ENCODE measurements around the gene TNS3. TPM values are rescaled to one million over a fixed set of nuclear protein-coding genes. Genes with fewer than 3 reads are reported as not detected.

TNS3 gene
- total RNA-seq, 5 donors from 2014 or later (not counting 1 experiment from before 2014, with no cell fraction given) = 0.58 to 3.7 (median 2.0) TPM

DNA sequence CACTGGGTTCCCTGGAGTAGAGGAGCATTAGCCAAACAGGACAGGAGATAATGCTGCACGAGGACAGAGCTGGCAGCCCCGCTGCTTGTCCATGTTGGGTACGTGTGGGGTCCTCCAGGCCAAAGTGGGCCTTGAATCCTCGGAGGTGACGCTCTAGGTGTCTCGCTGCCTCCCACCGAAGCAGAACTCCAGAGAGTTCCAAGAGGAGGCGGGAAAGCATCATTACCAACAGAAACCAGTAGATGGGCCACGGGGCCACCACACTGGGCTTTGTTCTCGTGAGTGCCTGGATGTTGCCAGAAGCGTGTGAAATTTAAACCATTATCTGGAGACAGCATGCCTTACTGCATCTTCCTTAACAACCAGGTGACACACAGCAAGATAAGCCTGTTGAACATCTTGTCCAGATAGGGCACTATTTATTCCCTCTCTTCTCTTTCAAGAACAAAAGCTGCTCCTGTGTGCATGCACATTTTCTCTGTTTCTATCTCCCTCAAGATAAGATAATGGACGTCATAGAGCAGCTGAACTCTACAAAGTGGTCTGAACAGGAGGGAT lies 56.8 kb downstream of the TNS3 start:
- Histone ChIP-seq H3K36me3 (ENCODE audit: control insufficient read depth in 2 of 2, extremely low read depth in 1 of 2, insufficient read depth in 1 of 2, low read length in 1 of 2) (no peaks in the 10 kb centered on the region), H3K4me3 (ENCODE audit: control insufficient read depth in 1 of 2, extremely low read depth in 1 of 2, low read length in 1 of 2) (no peak overlapping the region), H3K27me3 (replicated peaks in 1 of 2; ENCODE audit: control insufficient read depth in 2 of 2, extremely low read depth in 1 of 2, insufficient read depth in 2 of 2, low read length in 1 of 2) (peaks cover 0 to 9% of the 10 kb centered on the region in 2 experiments), H3K4me1 (ENCODE audit: control insufficient read depth in 1 of 2, extremely low read depth in 1 of 2, insufficient read depth in 2 of 2, low read length in 2 of 2) (no peaks in the 10 kb centered on the region), H3K9me3 (no peaks in the 10 kb centered on the region), H3K27ac (ENCODE audit: low read length) (no peak overlapping the region)
- Mint-ChIP-seq H3K27ac (no peak overlapping the region), H3K9me3 (peaks cover 0 to 4% (median 2%) of the 10 kb centered on the region in 3 donors), H3K36me3 (no peaks in the 10 kb centered on the region), H3K4me3 (no peak overlapping the region), H3K27me3 (no peaks in the 10 kb centered on the region), H3K4me1 (no peaks in the 10 kb centered on the region)
- DNase-seq = no peak
- POLR2A ChIA-PET = no interaction called here
- 85% methylated on average over 9 of the region's 12 CpGs for WGBS (ENCODE audit: insufficient coverage)
- ATAC-seq (replicated peaks in 1 of 4) = no peak
- CTCF ChIA-PET = no interaction called here

DNA sequence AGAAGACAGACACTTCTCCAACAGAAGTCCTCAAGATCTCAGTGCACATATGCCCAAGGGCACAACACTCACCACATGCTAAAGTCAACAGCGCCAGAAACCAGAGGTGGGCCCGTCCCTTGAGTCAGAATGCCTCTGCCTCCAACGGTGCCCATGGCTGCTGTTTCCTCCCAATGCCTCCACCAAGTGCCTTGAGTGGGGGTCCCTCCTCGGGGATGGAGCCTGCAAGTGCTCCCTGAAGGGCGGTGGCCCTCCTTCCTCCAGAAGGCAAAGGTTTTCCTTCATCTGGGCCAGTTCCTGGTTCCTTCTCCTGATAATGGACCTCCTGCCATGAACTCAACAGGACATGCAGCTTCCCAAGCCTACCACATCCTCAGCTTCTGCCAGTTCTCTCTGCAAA lies 58.5 kb downstream of the TNS3 start:
- H3K4me3 ChIP-seq (ENCODE audit: control insufficient read depth in 1 of 2, extremely low read depth in 1 of 2, low read length in 1 of 2) = no peak overlapping the region
- H3K9me3 ChIP-seq = no peaks in the 10 kb centered on the region
- Mint-ChIP-seq H3K4me3 (no peak overlapping the region), H3K27me3 (no peaks in the 10 kb centered on the region), H3K4me1 (no peaks in the 10 kb centered on the region), H3K27ac (no peak overlapping the region), H3K36me3 (no peaks in the 10 kb centered on the region), H3K9me3 (no peaks in the 10 kb centered on the region)
- H3K4me1 ChIP-seq (ENCODE audit: control insufficient read depth in 1 of 2, extremely low read depth in 1 of 2, insufficient read depth in 2 of 2, low read length in 2 of 2) = no peaks in the 10 kb centered on the region
- no peaks in the 10 kb centered on the region for H3K36me3 ChIP-seq (ENCODE audit: control insufficient read depth in 2 of 2, extremely low read depth in 1 of 2, insufficient read depth in 1 of 2, low read length in 1 of 2)
- WGBS (ENCODE audit: insufficient coverage) = 89% methylated on average over 5 of the region's 5 CpGs
- peaks cover 0 to 9% of the 10 kb centered on the region in 2 experiments for H3K27me3 ChIP-seq (replicated peaks in 1 of 2; ENCODE audit: control insufficient read depth in 2 of 2, extremely low read depth in 1 of 2, insufficient read depth in 2 of 2, low read length in 1 of 2)
- H3K27ac ChIP-seq (ENCODE audit: low read length) = no peak overlapping the region
- ATAC-seq (replicated peaks in 1 of 4) = no peak
- POLR2A ChIA-PET = no interaction called here
- DNase-seq = no peak
- CTCF ChIA-PET = no interaction called here

DNA sequence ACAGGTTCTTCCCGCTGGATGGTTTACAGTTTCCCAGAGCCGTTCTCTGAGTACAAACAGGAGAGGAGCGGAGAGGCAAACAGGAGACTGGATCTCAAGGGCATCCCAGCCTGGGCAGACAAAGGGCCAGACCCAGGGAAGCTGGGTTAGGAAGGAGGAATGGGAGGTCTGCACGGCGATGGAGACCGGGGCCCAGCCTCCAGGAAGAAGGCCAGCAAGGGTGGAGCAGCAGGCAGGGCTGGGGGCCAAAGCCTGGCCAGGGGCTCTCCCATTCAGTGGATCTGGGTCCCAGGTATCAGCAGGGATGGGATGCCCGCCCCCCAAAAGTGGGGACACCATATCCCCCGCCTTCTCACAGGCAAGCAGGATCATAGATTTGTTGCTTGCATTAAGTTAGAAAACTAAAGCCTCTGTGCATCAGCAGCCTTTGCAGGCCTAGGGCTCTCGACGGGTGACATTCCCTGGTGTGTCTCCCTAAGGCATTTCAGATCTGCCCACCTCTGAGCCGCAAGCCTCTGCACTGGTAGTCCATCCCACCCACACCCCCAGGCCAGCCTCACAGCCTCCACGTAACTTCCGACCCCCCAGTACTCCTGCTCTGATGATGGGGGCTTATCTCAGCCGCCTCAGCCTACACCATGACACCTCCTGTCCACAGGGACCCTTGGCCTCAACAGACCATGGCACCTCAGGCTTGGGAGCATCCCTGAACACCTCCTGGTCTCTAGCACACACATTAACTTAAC lies 59.9 kb downstream of the TNS3 start:
- POLR2A ChIA-PET = no interaction called here
- WGBS (ENCODE audit: insufficient coverage) = 92% methylated on average over 9 of the region's 14 CpGs
- Mint-ChIP-seq H3K27ac (no peak overlapping the region), H3K9me3 (no peaks in the 10 kb centered on the region), H3K36me3 (no peaks in the 10 kb centered on the region), H3K4me1 (no peaks in the 10 kb centered on the region), H3K27me3 (no peaks in the 10 kb centered on the region), H3K4me3 (no peak overlapping the region)
- CTCF ChIA-PET = no interaction called here
- Histone ChIP-seq H3K27me3 (replicated peaks in 1 of 2; ENCODE audit: control insufficient read depth in 2 of 2, extremely low read depth in 1 of 2, insufficient read depth in 2 of 2, low read length in 1 of 2) (peaks cover 0 to 5% of the 10 kb centered on the region in 2 experiments), H3K9me3 (no peaks in the 10 kb centered on the region), H3K4me3 (ENCODE audit: control insufficient read depth in 1 of 2, extremely low read depth in 1 of 2, low read length in 1 of 2) (no peak overlapping the region), H3K4me1 (ENCODE audit: control insufficient read depth in 1 of 2, extremely low read depth in 1 of 2, insufficient read depth in 2 of 2, low read length in 2 of 2) (no peaks in the 10 kb centered on the region), H3K36me3 (ENCODE audit: control insufficient read depth in 2 of 2, extremely low read depth in 1 of 2, insufficient read depth in 1 of 2, low read length in 1 of 2) (no peaks in the 10 kb centered on the region), H3K27ac (ENCODE audit: low read length) (no peak overlapping the region)
- DNase-seq = no peak
- no peak for ATAC-seq (replicated peaks in 1 of 4)

DNA sequence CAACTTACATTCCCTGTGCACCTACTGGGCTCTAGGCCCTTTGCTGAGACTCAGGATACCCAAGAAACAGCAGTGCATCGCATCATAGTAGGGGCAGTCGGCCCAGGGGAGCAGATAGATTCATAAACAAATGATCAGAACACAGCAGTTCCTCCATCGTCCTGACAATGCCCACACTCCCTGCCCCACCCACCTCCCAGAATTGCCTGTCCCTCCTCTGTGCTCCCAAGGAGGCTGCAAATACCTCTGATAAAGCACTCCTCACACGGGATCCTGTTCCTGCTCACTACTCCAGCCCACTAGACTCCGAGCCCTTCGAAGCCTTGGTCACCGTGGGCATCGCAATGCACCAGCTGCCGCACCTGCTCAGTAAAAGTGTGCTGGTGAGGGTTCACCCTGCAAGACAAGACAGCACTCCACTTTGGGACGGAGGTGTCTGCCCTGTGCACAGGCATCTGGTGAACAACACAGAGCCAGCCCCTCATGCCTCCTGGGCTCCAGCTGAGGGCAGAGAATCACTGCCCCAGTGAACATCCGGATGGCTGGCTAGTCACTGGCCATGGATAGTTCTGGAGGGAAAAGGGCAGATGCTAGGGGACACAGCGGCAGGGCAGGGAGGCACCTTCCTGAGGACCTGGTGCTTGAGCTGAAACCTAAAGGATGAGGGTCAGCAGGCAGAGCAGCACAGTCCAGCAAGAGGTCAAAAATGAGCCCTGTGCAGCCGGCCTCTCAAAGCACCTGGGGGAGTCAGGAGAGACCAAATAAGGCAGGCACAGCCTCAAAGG lies 60.7 kb downstream of the TNS3 start:
- no peaks in the 10 kb centered on the region for H3K27me3 Mint-ChIP-seq
- CTCF ChIA-PET = no interaction called here
- no peak overlapping the region for H3K4me3 ChIP-seq (ENCODE audit: control insufficient read depth in 1 of 2, extremely low read depth in 1 of 2, low read length in 1 of 2)
- POLR2A ChIA-PET = no interaction called here
- H3K27me3 ChIP-seq (replicated peaks in 1 of 2; ENCODE audit: control insufficient read depth in 2 of 2, extremely low read depth in 1 of 2, insufficient read depth in 2 of 2, low read length in 1 of 2) = peaks cover 0 to 5% of the 10 kb centered on the region in 2 experiments
- H3K9me3 ChIP-seq = no peaks in the 10 kb centered on the region
- H3K9me3 Mint-ChIP-seq = no peaks in the 10 kb centered on the region
- H3K4me3 Mint-ChIP-seq = no peak overlapping the region
- no peaks in the 10 kb centered on the region for H3K36me3 Mint-ChIP-seq
- DNase-seq (no peak), ATAC-seq (replicated peaks in 1 of 4) (no peak)
- H3K4me1 ChIP-seq (ENCODE audit: control insufficient read depth in 1 of 2, extremely low read depth in 1 of 2, insufficient read depth in 2 of 2, low read length in 2 of 2) = no peaks in the 10 kb centered on the region
- H3K4me1 Mint-ChIP-seq = no peaks in the 10 kb centered on the region
- no peak overlapping the region for H3K27ac Mint-ChIP-seq
- H3K36me3 ChIP-seq (ENCODE audit: control insufficient read depth in 2 of 2, extremely low read depth in 1 of 2, insufficient read depth in 1 of 2, low read length in 1 of 2) = no peaks in the 10 kb centered on the region
- 80% methylated on average over 9 of the region's 13 CpGs for WGBS (ENCODE audit: insufficient coverage)
- H3K27ac ChIP-seq (ENCODE audit: low read length) = no peak overlapping the region

DNA sequence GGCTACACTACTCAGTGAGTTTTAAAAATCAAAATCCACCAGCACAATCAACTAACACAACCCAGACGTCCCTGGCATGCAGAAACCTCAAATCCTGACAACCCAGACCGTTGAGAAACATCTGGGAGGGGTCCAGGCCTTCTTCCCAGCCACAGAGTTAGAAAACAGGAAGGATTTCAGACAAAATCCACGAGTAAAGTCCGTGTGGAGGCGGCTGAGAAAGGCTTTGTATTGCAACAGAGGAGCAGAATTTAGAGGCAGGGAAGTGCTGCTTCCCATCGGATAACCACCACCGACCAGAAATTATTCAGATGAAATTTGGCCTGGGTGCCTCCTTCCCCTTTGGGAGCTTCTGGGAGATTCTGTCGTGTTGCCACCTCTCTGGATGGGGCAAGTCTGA lies 61.5 kb downstream of the TNS3 start:
- ChIA-PET CTCF (no interaction called here), POLR2A (no interaction called here)
- Histone ChIP-seq H3K36me3 (ENCODE audit: control insufficient read depth in 2 of 2, extremely low read depth in 1 of 2, insufficient read depth in 1 of 2, low read length in 1 of 2) (no peaks in the 10 kb centered on the region), H3K9me3 (no peaks in the 10 kb centered on the region), H3K4me3 (ENCODE audit: control insufficient read depth in 1 of 2, extremely low read depth in 1 of 2, low read length in 1 of 2) (no peak overlapping the region), H3K27me3 (replicated peaks in 1 of 2; ENCODE audit: control insufficient read depth in 2 of 2, extremely low read depth in 1 of 2, insufficient read depth in 2 of 2, low read length in 1 of 2) (peaks cover 0 to 5% of the 10 kb centered on the region in 2 experiments), H3K4me1 (ENCODE audit: control insufficient read depth in 1 of 2, extremely low read depth in 1 of 2, insufficient read depth in 2 of 2, low read length in 2 of 2) (no peaks in the 10 kb centered on the region), H3K27ac (ENCODE audit: low read length) (no peak overlapping the region)
- no peak overlapping the region for H3K27ac Mint-ChIP-seq
- no peaks in the 10 kb centered on the region for H3K27me3 Mint-ChIP-seq
- WGBS (ENCODE audit: insufficient coverage) = 68% methylated on average over 5 of the region's 8 CpGs
- H3K4me1 Mint-ChIP-seq = no peaks in the 10 kb centered on the region
- ATAC-seq (replicated peaks in 1 of 4) (no peak), DNase-seq (no peak)
- no peaks in the 10 kb centered on the region for H3K36me3 Mint-ChIP-seq
- no peak overlapping the region for H3K4me3 Mint-ChIP-seq
- H3K9me3 Mint-ChIP-seq = no peaks in the 10 kb centered on the region

DNA sequence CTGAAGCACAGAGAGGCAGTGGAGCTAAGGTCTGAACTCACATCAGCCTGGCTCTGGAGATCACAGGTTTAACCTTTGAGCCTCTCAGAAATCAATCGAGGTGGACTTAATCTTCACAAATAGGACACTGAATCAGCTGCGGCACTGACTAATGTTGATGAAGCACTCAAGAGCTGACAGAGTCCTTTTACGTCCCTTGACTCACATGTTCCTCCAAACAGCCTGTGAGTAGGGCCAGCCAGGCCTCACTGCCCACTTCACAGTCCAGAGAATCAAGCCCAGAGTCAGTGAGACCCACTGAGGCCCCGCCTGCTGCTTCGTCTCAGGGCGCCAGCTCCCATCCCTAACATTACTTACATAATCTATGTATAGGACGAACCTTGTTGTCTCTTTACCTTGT lies 63.1 kb downstream of the TNS3 start:
- Histone ChIP-seq H3K36me3 (ENCODE audit: control insufficient read depth in 2 of 2, extremely low read depth in 1 of 2, insufficient read depth in 1 of 2, low read length in 1 of 2) (no peaks in the 10 kb centered on the region), H3K27me3 (replicated peaks in 1 of 2; ENCODE audit: control insufficient read depth in 2 of 2, extremely low read depth in 1 of 2, insufficient read depth in 2 of 2, low read length in 1 of 2) (peaks cover 0 to 5% of the 10 kb centered on the region in 2 experiments), H3K4me1 (ENCODE audit: control insufficient read depth in 1 of 2, extremely low read depth in 1 of 2, insufficient read depth in 2 of 2, low read length in 2 of 2) (no peaks in the 10 kb centered on the region), H3K27ac (ENCODE audit: low read length) (no peak overlapping the region), H3K9me3 (no peaks in the 10 kb centered on the region), H3K4me3 (ENCODE audit: control insufficient read depth in 1 of 2, extremely low read depth in 1 of 2, low read length in 1 of 2) (no peak overlapping the region)
- no peaks in the 10 kb centered on the region for H3K36me3 Mint-ChIP-seq
- H3K4me1 Mint-ChIP-seq = no peaks in the 10 kb centered on the region
- ATAC-seq (replicated peaks in 1 of 4) (no peak), DNase-seq (no peak)
- no peak overlapping the region for H3K27ac Mint-ChIP-seq
- CTCF ChIA-PET = no interaction called here
- H3K9me3 Mint-ChIP-seq = no peaks in the 10 kb centered on the region
- H3K27me3 Mint-ChIP-seq = no peaks in the 10 kb centered on the region
- 88% methylated on average over 7 of the region's 7 CpGs for WGBS (ENCODE audit: insufficient coverage)
- POLR2A ChIA-PET = no interaction called here
- H3K4me3 Mint-ChIP-seq = no peak overlapping the region
